A549 treated with dexamethasone at 1 μM for 4 hours (cell line): ENCODE measurements around the gene C11orf24. TPM values are rescaled to one million over a fixed set of nuclear protein-coding genes. Genes with fewer than 3 reads are reported as not detected.

Experiments used
- total RNA-seq: library from RNA; stranded (reverse); fragments of 200-300 nt; extraction: Qiagen RNA extraction; gene quantifications from 5 replicates; pipeline ENCODE4 v1.2.3, GENCODE V29; 2022

The C11orf24 gene
- 54.1 to 63.2 TPM (median 61.7 TPM) in 5 replicates for total RNA-seq

GRCh38 chr11:68271781-68272608 lies at the start of gene C11orf24:
Gene C11orf24 (minus strand): TSS chr11:68271973. CDS start chr11:68263767, 8,206 bp downstream.

GRCh38 chr11:68312117-68312779 lies 40.5 kb upstream of the C11orf24 start, which contains the start of gene LRP5:
Gene LRP5 (plus strand): TSS chr11:68312591. CDS start chr11:68312715, 124 bp downstream.

GRCh38 chr11:68213135-68213515 lies 58.6 kb downstream of the C11orf24 start, which contains the start of gene KMT5B:
Gene KMT5B (minus strand): TSS chr11:68213296. CDS start chr11:68190076, 23,220 bp downstream.

Other genes starting within 250 kb of the C11orf24 start
- gene NDUFS8, start 241.3 kb downstream of the C11orf24 start, total RNA-seq = 256 to 362 TPM (median 333 TPM) in 5 replicates
- 51.9 to 136 TPM (median 107 TPM) in 5 replicates for gene TCIRG1, start 232.9 kb downstream of the C11orf24 start, total RNA-seq
- 34.3 to 41.6 TPM (median 39.2 TPM) in 5 replicates for gene CHKA, start 150.6 kb downstream of the C11orf24 start, total RNA-seq
- 20.4 to 26.6 TPM (median 24.4 TPM) in 5 replicates for gene KMT5B, start 58.7 kb downstream of the C11orf24 start, total RNA-seq
- 27.9 to 62.2 TPM (median 60.1 TPM) in 5 replicates for gene LRP5, start 40.6 kb upstream of the C11orf24 start, total RNA-seq
- gene PPP6R3, start 188.8 kb upstream of the C11orf24 start, total RNA-seq = 48.6 to 67.3 TPM (median 65.7 TPM) in 5 replicates